Brain microvascular endothelial cell (primary cell): Measurements from ENCODE around the gene STOML2.

ENCODE experiments used
- DNase-seq: peaks from one replicate; pipeline ENCODE4 v3.0.0-alpha.2; 2020
- H3K27ac ChIP-seq: fragments of 250-450 bp; sonication (Bioruptor Pico); 2 replicates; pipeline ENCODE4 v1.5.1; 2020; ENCODE audit warnings: mild to moderate bottlenecking, moderate library complexity
- H3K27me3 ChIP-seq: fragments of 250-450 bp; sonication (Bioruptor Pico); replicated peaks from 2 replicates; pipeline ENCODE4 v1.5.1; 2020; ENCODE audit warnings: mild to moderate bottlenecking
- H3K36me3 ChIP-seq: fragments of 250-450 bp; sonication (Bioruptor Pico); replicated peaks from 2 replicates; pipeline ENCODE4 v1.5.1; 2020; ENCODE audit warnings: mild to moderate bottlenecking
- H3K4me3 ChIP-seq: 2 replicates; pipeline ENCODE4 v1.5.1; 2011; ENCODE audit warnings: low read depth, mild to moderate bottlenecking, control low read depth, low read length, moderate library complexity
- in situ Hi-C: cut with HindIII; loops from 2 replicates; pipeline ENCODE4 v1.10.0; 2017; ENCODE audit warnings: low sequenced_read_pairs, low pct_ligation_motif_present
- TF ChIP-seq, protein P1 (sequence below): IDR thresholded peaks from 2 replicates; pipeline ENCODE4 v1.5.1; 2011; ENCODE audit warnings: low read depth, mild to moderate bottlenecking, moderate library complexity, low read length, control low read depth, inconsistent platforms; ENCODE audit errors: missing control alignments

Gene STOML2

DNA sequence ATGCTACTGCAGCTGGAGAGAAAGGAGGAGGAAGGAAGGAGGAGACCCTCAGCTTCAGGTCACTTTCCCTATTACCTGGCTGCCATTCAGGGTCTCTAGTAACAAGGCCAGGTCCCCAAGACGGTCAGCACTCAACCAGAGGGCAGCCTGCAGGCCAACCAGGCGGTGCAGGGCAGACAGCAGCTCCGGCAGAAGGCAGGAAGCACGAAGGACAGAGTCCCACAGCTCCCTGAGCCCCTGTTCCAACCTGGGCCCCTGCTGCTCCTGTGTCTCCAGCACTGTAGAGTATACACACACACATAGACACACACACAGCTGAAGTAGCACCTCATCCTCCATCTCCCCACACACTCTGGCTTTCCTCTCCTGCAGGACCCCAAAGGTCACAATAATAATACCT lies 24.9 kb downstream of the STOML2 start:
- in situ Hi-C loops: no loop called here
- TF ChIP-seq, protein P1, sequence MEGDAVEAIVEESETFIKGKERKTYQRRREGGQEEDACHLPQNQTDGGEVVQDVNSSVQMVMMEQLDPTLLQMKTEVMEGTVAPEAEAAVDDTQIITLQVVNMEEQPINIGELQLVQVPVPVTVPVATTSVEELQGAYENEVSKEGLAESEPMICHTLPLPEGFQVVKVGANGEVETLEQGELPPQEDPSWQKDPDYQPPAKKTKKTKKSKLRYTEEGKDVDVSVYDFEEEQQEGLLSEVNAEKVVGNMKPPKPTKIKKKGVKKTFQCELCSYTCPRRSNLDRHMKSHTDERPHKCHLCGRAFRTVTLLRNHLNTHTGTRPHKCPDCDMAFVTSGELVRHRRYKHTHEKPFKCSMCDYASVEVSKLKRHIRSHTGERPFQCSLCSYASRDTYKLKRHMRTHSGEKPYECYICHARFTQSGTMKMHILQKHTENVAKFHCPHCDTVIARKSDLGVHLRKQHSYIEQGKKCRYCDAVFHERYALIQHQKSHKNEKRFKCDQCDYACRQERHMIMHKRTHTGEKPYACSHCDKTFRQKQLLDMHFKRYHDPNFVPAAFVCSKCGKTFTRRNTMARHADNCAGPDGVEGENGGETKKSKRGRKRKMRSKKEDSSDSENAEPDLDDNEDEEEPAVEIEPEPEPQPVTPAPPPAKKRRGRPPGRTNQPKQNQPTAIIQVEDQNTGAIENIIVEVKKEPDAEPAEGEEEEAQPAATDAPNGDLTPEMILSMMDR: no peak
- H3K27me3 ChIP-seq: no peaks in the 10 kb centered on the region
- H3K27ac ChIP-seq: no peak overlapping the region
- no peak for DNase-seq
- H3K4me3 ChIP-seq: peak overlapping the region; percentile 79
- H3K36me3 ChIP-seq: no peaks in the 10 kb centered on the region

DNA sequence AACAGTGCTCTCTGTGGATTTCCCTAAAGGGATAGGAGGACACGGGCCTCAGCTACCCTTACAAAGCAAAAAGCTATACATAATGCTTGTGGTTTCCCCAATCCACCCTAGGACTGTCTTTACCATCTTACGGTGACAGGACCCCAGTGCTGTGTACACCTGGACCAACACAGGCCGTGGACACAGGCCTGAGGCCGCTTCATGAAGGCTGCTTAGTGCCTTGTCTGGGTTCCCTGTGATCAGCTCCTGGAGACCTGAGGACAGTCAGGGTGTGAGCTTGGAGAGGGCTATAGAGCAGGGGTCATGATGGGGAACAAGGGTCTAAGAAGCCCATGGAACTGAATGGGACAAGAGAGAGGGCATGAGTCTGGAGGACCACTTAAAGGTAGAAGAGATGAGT lies 26.1 kb downstream of the STOML2 start:
- Histone ChIP-seq H3K27ac (no peak overlapping the region), H3K27me3 (no peaks in the 10 kb centered on the region), H3K36me3 (no peaks in the 10 kb centered on the region), H3K4me3 (no peak overlapping the region)
- DNase-seq: no peak
- TF ChIP-seq, protein P1: no peak
- in situ Hi-C loops: no loop called here

DNA sequence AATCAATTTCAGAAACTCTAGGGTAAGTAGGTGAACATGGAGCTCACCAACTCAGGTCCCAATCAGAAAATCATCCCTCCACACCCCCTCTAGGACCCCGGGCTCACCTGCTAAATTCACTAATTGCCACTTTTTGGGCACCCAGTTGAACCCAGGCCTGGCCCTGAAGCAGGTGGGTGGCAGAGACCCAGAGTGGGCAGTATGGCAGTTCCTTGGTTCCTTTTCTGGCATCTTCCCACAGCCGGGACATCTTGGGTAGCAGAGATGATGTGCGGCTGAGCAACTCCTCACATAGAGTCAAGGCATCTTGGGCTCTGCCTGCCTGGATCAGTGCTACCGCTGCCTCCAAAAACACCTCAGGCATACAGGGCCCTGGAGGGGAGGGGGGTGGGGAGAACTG lies 27.6 kb downstream of the STOML2 start:
- Histone ChIP-seq H3K36me3 (peaks cover 3% of the 10 kb centered on the region), H3K4me3 (no peak overlapping the region), H3K27ac (no peak overlapping the region), H3K27me3 (no peaks in the 10 kb centered on the region)
- DNase-seq: no peak
- in situ Hi-C loops: no loop called here
- TF ChIP-seq, protein P1: no peak

DNA sequence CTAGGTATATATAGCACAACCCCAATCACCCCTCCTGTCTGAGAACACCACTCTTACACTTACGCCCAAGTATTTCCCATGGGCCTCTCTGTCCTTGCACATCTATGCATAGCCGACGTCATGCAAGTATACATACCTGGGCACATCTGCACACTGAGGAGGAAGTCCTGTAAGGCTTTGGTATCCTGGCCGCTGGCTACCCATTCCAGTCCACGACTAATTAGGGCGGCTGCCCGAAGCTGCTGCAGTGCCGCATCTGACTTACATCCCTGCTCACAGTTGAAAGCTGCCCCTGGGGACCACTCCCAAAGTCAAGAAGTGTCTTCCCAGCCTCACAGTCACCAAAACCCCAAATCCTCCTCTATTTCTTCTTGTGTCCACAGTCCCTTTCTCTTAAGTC lies 28.1 kb downstream of the STOML2 start:
- H3K36me3 ChIP-seq: peaks cover 6% of the 10 kb centered on the region
- no peaks in the 10 kb centered on the region for H3K27me3 ChIP-seq
- no peak overlapping the region for H3K4me3 ChIP-seq
- TF ChIP-seq, protein P1: no peak
- DNase-seq: no peak
- in situ Hi-C loops: no loop called here
- no peak overlapping the region for H3K27ac ChIP-seq

DNA sequence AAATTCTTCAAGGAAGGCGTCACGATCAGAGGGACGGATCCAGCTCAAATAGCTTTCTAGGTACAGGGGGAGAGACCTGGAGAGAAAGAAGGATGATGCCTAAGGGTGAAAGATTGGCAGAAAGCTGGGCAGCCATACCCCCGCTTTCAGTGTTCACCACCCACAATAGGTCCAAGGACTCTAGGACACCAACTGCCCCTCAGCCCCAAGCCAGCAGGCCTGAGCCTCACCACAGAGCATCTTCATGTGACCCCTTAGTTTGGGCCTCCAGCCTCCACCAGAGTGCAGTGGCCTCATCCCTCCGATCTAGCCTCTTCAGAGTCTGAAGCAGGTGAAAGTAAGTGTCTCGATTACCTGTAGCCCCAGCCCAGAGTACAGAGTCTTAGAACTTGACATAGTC lies 28.8 kb downstream of the STOML2 start:
- in situ Hi-C loops: no loop called here
- TF ChIP-seq, protein P1: no peak
- H3K27ac ChIP-seq: no peak overlapping the region
- H3K27me3 ChIP-seq: no peaks in the 10 kb centered on the region
- H3K36me3 ChIP-seq: peaks cover 6% of the 10 kb centered on the region
- no peak overlapping the region for H3K4me3 ChIP-seq
- DNase-seq: no peak

DNA sequence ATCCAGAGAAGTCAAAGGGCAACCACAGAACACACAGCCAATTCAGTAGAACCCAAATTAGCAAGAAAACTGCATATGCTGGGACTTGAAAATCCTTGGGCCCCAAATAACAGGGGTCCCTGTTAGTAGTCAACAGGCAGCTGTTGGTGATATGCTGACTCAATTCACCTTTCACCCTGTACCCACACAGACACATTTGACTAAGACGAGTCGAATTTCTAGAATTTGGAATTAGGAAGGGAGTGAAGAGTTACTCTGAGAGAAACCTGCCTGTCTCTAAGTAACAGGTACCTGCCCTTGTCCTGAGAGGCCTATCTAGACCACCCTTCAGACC lies 29.7 kb downstream of the STOML2 start:
- peaks cover 6% of the 10 kb centered on the region for H3K36me3 ChIP-seq
- no peak for DNase-seq
- in situ Hi-C loops: no loop called here
- peak overlapping the region; percentile 53 for H3K27ac ChIP-seq
- H3K4me3 ChIP-seq: no peak overlapping the region
- TF ChIP-seq, protein P1: no peak
- no peaks in the 10 kb centered on the region for H3K27me3 ChIP-seq
